ENCODE data around the gene DHX38.
A peak's percentile ranks its signal among the peaks of the same experiment; 100 is the strongest.
"Not testable (repeated sequence)": the region's sequence is repeated elsewhere in the genome, so short reads cannot be mapped to it uniquely, and the experiment has no call there.

The DHX38 gene

DNA sequence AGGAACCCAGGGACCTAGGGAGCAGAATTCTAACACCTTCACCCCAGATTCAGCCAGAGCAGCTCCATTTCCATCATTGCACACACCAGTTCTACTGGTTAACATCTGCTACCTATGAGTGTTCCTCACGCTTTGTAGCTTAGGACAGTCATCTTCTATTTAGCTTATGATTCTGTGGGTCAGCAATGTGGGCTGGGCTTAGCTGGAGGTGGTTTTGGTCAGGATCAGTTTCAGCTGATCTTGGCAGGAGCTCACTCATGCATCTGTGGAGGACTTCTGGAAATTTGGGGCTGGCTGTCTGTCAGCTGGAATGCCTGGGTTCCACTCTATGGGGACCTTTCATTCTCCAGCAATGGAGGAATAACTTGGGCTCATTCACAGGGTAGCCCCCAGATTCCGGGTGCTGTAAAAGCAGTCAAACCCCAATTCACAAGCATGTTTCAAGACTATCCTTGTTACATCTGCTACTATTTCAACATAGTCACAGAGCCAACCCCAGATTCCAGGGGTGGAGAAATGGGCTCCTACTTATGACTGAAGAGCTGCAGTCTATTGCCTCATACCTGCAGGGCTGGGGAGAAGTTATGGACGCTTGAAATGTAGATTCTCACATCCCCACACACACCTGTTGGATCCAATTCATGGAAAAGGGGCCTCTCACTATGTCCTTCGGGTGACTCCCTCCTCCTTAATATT, 42.7 kb upstream of the DHX38 start:
- Histone ChIP-seq H3K4me2 (ENCODE audit: insufficient read depth, low read length, poor library complexity, severe bottlenecking) (no peak overlapping the region), H2BK12ac (ENCODE audit: low read length) (no peak overlapping the region), H4K8ac (ENCODE audit: low read depth, low read length) (no peak overlapping the region), H3K18ac (ENCODE audit: low read length) (no peak overlapping the region), H3K14ac (ENCODE audit: low read length) (no peak overlapping the region), H3K4me3 (ENCODE audit: low read length in 2 of 2) (no peak overlapping the region), H2AK5ac (ENCODE audit: low read depth, low read length) (no peak overlapping the region), H2BK15ac (ENCODE audit: low read length) (no peak overlapping the region), H2BK120ac (ENCODE audit: low read depth, low read length) (no peak overlapping the region), H3K27me3 (ENCODE audit: control insufficient read depth in 3 of 3, insufficient read depth in 3 of 3, low read depth in 1 of 3, low read length in 3 of 3) (no peaks in the 10 kb centered on the region), H2BK5ac (ENCODE audit: low read length) (no peak overlapping the region), H4K91ac (ENCODE audit: low read depth, low read length, poor library complexity) (no peak overlapping the region), H3K4me1 (ENCODE audit: control insufficient read depth in 2 of 2, insufficient read depth in 1 of 2, low read depth in 1 of 2, low read length in 2 of 2) (no peaks in the 10 kb centered on the region), H3K4ac (ENCODE audit: low read length) (no peak overlapping the region), H3K79me1 (ENCODE audit: low read depth, low read length) (no peaks in the 10 kb centered on the region), H3K9me3 (replicated peaks in 1 of 2; ENCODE audit: control insufficient read depth in 2 of 2, insufficient read depth in 1 of 2, low read depth in 1 of 2, low read length in 2 of 2) (peaks cover 0 to 4% of the 10 kb centered on the region in 2 donors), H3K27ac (replicated peaks; ENCODE audit: low read length) (no peak overlapping the region), H2AFZ (ENCODE audit: low read length) (no peak overlapping the region), H3K36me3 (replicated peaks in 1 of 2; ENCODE audit: control insufficient read depth in 2 of 2, insufficient read depth in 2 of 2, low read length in 2 of 2) (no peaks in the 10 kb centered on the region), H3K23ac (ENCODE audit: low read depth, low read length, poor library complexity) (no peak overlapping the region), H3K9ac (ENCODE audit: low read depth, low read length, poor library complexity) (no peak overlapping the region)
- no CpG with 5 or more reads among the region's 4 CpGs for WGBS, 2 donors (ENCODE audit: extremely low coverage in 2 of 2, insufficient read length in 2 of 2, insufficient replicate concordance in 1 of 2)
- DNase-seq (ENCODE audit: low spot score), result no peak

- no peak overlapping the region for H2AK5ac ChIP-seq (ENCODE audit: low read depth, low read length)
- H3K4me1 ChIP-seq (ENCODE audit: control insufficient read depth in 2 of 2, insufficient read depth in 1 of 2, low read depth in 1 of 2, low read length in 2 of 2), result no peaks in the 10 kb centered on the region
- no peak overlapping the region for H2BK15ac ChIP-seq (ENCODE audit: low read length)
- WGBS, 2 donors (ENCODE audit: extremely low coverage in 2 of 2, insufficient read length in 2 of 2, insufficient replicate concordance in 1 of 2), result no CpG with 5 or more reads among the region's 2 CpGs
- no peak overlapping the region for H2BK12ac ChIP-seq (ENCODE audit: low read length)
- no peak for DNase-seq (ENCODE audit: low spot score)
- no peak overlapping the region for H3K4me2 ChIP-seq (ENCODE audit: insufficient read depth, low read length, poor library complexity, severe bottlenecking)
- H3K23ac ChIP-seq (ENCODE audit: low read depth, low read length, poor library complexity), result no peak overlapping the region
- H3K4me3 ChIP-seq (ENCODE audit: low read length in 2 of 2), result no peak overlapping the region
- H3K9me3 ChIP-seq (replicated peaks in 1 of 2; ENCODE audit: control insufficient read depth in 2 of 2, insufficient read depth in 1 of 2, low read depth in 1 of 2, low read length in 2 of 2), result peaks cover 0 to 4% of the 10 kb centered on the region in 2 donors
- H3K27me3 ChIP-seq (ENCODE audit: control insufficient read depth in 3 of 3, insufficient read depth in 3 of 3, low read depth in 1 of 3, low read length in 3 of 3), result no peaks in the 10 kb centered on the region
- no peak overlapping the region for H3K4ac ChIP-seq (ENCODE audit: low read length)
- H2AFZ ChIP-seq (ENCODE audit: low read length), result no peak overlapping the region
- H3K79me1 ChIP-seq (ENCODE audit: low read depth, low read length), result no peaks in the 10 kb centered on the region
- no peak overlapping the region for H4K8ac ChIP-seq (ENCODE audit: low read depth, low read length)
- no peak overlapping the region for H2BK120ac ChIP-seq (ENCODE audit: low read depth, low read length)
- no peak overlapping the region for H3K18ac ChIP-seq (ENCODE audit: low read length)
- H3K36me3 ChIP-seq (replicated peaks in 1 of 2; ENCODE audit: control insufficient read depth in 2 of 2, insufficient read depth in 2 of 2, low read length in 2 of 2), result no peaks in the 10 kb centered on the region
- H4K91ac ChIP-seq (ENCODE audit: low read depth, low read length, poor library complexity), result no peak overlapping the region
- H3K9ac ChIP-seq (ENCODE audit: low read depth, low read length, poor library complexity), result no peak overlapping the region
- H3K27ac ChIP-seq (replicated peaks; ENCODE audit: low read length), result no peak overlapping the region
- no peak overlapping the region for H2BK5ac ChIP-seq (ENCODE audit: low read length)
- no peak overlapping the region for H3K14ac ChIP-seq (ENCODE audit: low read length)
Measured at GRCh38 chr16:72051818-72052217, 41.8 kb upstream of the DHX38 start.

DNA sequence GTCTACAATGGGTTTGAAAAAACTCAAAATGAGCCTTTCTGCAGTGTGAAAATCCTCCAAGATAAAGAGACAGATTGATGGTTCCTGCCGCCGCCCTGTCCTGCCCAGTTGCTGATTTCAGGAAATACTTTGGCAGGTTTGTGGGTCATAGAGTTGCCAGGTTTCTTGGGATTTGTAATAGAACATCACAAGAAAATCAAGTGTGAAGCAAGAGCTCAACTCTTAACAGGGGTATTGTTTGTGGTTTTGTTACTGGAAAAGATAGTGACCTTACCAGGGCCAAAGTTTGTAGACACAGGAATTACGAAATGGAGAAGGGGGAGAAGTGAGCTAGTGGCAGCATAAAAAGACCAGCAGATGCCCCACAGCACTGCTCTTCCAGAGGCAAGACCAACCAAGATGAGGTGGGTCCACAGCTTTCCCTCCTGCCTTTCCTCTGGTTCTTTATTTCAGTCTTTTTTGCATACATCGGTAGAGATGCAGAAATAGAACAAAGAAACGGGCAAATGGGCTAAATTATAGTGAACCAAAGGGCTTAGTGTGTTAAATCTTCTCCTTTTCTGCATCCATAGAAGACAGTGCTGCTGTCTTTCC, 39.3 kb upstream of the DHX38 start, which contains the start of gene HP:
HP (plus strand) TSS at position 252 of the 594 bp plus-strand sequence; CDS start at position 400, 148 bp downstream.
- not testable (repeated sequence) for H3K4me1 ChIP-seq (ENCODE audit: control insufficient read depth in 2 of 2, insufficient read depth in 1 of 2, low read depth in 1 of 2, low read length in 2 of 2); H3K27ac ChIP-seq (replicated peaks; ENCODE audit: low read length); H4K8ac ChIP-seq (ENCODE audit: low read depth, low read length); H2BK5ac ChIP-seq (ENCODE audit: low read length); H4K91ac ChIP-seq (ENCODE audit: low read depth, low read length, poor library complexity); DNase-seq (ENCODE audit: low spot score); H3K14ac ChIP-seq (ENCODE audit: low read length); H2BK12ac ChIP-seq (ENCODE audit: low read length); H3K4me2 ChIP-seq (ENCODE audit: insufficient read depth, low read length, poor library complexity, severe bottlenecking); H3K79me1 ChIP-seq (ENCODE audit: low read depth, low read length); H3K4me3 ChIP-seq (ENCODE audit: low read length in 2 of 2); H2BK15ac ChIP-seq (ENCODE audit: low read length); H3K9me3 ChIP-seq (replicated peaks in 1 of 2; ENCODE audit: control insufficient read depth in 2 of 2, insufficient read depth in 1 of 2, low read depth in 1 of 2, low read length in 2 of 2); H3K18ac ChIP-seq (ENCODE audit: low read length); H3K27me3 ChIP-seq (ENCODE audit: control insufficient read depth in 3 of 3, insufficient read depth in 3 of 3, low read depth in 1 of 3, low read length in 3 of 3); H2BK120ac ChIP-seq (ENCODE audit: low read depth, low read length); H2AK5ac ChIP-seq (ENCODE audit: low read depth, low read length); H3K4ac ChIP-seq (ENCODE audit: low read length); H3K23ac ChIP-seq (ENCODE audit: low read depth, low read length, poor library complexity); H2AFZ ChIP-seq (ENCODE audit: low read length); H3K36me3 ChIP-seq (replicated peaks in 1 of 2; ENCODE audit: control insufficient read depth in 2 of 2, insufficient read depth in 2 of 2, low read length in 2 of 2); H3K9ac ChIP-seq (ENCODE audit: low read depth, low read length, poor library complexity)
- no CpG with 5 or more reads among the region's 5 CpGs for WGBS, 2 donors (ENCODE audit: extremely low coverage in 2 of 2, insufficient read length in 2 of 2, insufficient replicate concordance in 1 of 2)

DNA sequence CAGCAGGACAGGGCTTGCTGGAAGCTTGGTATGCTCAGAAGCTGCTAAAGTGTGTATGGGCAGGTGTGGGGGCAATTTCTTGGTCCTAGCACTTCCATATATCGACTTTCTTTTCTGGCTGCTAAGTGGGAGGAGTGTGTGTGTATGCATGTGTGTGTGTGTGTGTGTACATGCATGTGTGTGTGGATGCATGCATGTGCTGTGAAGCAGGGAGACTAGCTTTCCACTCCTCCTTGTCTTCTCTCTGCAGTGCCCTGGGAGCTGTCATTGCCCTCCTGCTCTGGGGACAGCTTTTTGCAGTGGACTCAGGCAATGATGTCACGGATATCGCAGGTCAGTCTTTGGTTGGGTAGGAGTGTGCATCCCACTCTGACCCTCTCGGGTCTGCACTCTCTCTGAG, 37.7 kb upstream of the DHX38 start:
- H3K4ac ChIP-seq (ENCODE audit: low read length), result peak overlapping the region; percentile 53
- WGBS, 2 donors (ENCODE audit: extremely low coverage in 2 of 2, insufficient read length in 2 of 2, insufficient replicate concordance in 1 of 2), result no CpG with 5 or more reads among the region's 4 CpGs
- no peak for DNase-seq (ENCODE audit: low spot score)
- H3K9me3 ChIP-seq (replicated peaks in 1 of 2; ENCODE audit: control insufficient read depth in 2 of 2, insufficient read depth in 1 of 2, low read depth in 1 of 2, low read length in 2 of 2), result no peaks in the 10 kb centered on the region
- H3K4me3 ChIP-seq (ENCODE audit: low read length in 2 of 2), result no peak overlapping the region
- H2AK5ac ChIP-seq (ENCODE audit: low read depth, low read length), result no peak overlapping the region
- no peak overlapping the region for H4K91ac ChIP-seq (ENCODE audit: low read depth, low read length, poor library complexity)
- no peak overlapping the region for H3K27ac ChIP-seq (replicated peaks; ENCODE audit: low read length)
- H2BK15ac ChIP-seq (ENCODE audit: low read length), result no peak overlapping the region
- peak overlapping the region; percentile 28 for H3K18ac ChIP-seq (ENCODE audit: low read length)
- no peak overlapping the region for H2BK12ac ChIP-seq (ENCODE audit: low read length)
- H3K4me2 ChIP-seq (ENCODE audit: insufficient read depth, low read length, poor library complexity, severe bottlenecking), result no peak overlapping the region
- no peak overlapping the region for H3K14ac ChIP-seq (ENCODE audit: low read length)
- no peaks in the 10 kb centered on the region for H3K36me3 ChIP-seq (replicated peaks in 1 of 2; ENCODE audit: control insufficient read depth in 2 of 2, insufficient read depth in 2 of 2, low read length in 2 of 2)
- H3K79me1 ChIP-seq (ENCODE audit: low read depth, low read length), result no peaks in the 10 kb centered on the region
- H2BK5ac ChIP-seq (ENCODE audit: low read length), result peak overlapping the region; percentile 13
- no peak overlapping the region for H2BK120ac ChIP-seq (ENCODE audit: low read depth, low read length)
- H3K27me3 ChIP-seq (ENCODE audit: control insufficient read depth in 3 of 3, insufficient read depth in 3 of 3, low read depth in 1 of 3, low read length in 3 of 3), result no peaks in the 10 kb centered on the region
- H4K8ac ChIP-seq (ENCODE audit: low read depth, low read length), result no peak overlapping the region
- H3K23ac ChIP-seq (ENCODE audit: low read depth, low read length, poor library complexity), result peak overlapping the region; percentile 85
- no peak overlapping the region for H2AFZ ChIP-seq (ENCODE audit: low read length)
- H3K9ac ChIP-seq (ENCODE audit: low read depth, low read length, poor library complexity), result peak overlapping the region; percentile 60
- no peaks in the 10 kb centered on the region for H3K4me1 ChIP-seq (ENCODE audit: control insufficient read depth in 2 of 2, insufficient read depth in 1 of 2, low read depth in 1 of 2, low read length in 2 of 2)
